HepG2 (cell line): ENCODE data around the gene ATRIP.

Experiments
- EZH2 ChIP-seq: conservative IDR thresholded peaks from 2 replicates; pipeline ENCODE4 v1.6.1; 2012; ENCODE audit warnings: mild to moderate bottlenecking, low read depth, low read length, moderate library complexity
- FOXA3 ChIP-seq: IDR thresholded peaks from 2 replicates; pipeline ENCODE4 v1.6.1; 2016; ENCODE audit warnings: missing genetic modification reagents, missing compliant biosample characterization
- GLI4 ChIP-seq: sonication (generic); formaldehyde crosslinking; IDR thresholded peaks from 2 replicates; pipeline ENCODE4 v1.5.1; 2020; ENCODE audit warnings: missing genetic modification reagents, mild to moderate bottlenecking, moderate library complexity, borderline replicate concordance
- HDAC2 ChIP-seq: sonication (generic); formaldehyde crosslinking; IDR thresholded peaks from 2 replicates; pipeline ENCODE4 v1.4.0; 2020; ENCODE audit warnings: missing genetic modification reagents
- KLF9 ChIP-seq: IDR thresholded peaks from 2 replicates; pipeline ENCODE4 v1.6.1; 2016; ENCODE audit warnings: low read depth
- MXI1 ChIP-seq: IDR thresholded peaks from 3 replicates; pipeline ENCODE4 v1.6.1; 2012; ENCODE audit warnings: low read depth, low read length, inconsistent platforms, borderline replicate concordance
- POLR2AphosphoS5 ChIP-seq: IDR thresholded peaks from 2 replicates; pipeline ENCODE4 v1.6.1; 2012; ENCODE audit warnings: low read depth, low read length
- PRPF4 ChIP-seq: fragments of 200-400 bp; formaldehyde crosslinking; IDR thresholded peaks from 2 replicates; pipeline ENCODE4 v1.6.1; 2016; ENCODE audit warnings: low read length, low read depth; ENCODE audit not compliant: poor library complexity, severe bottlenecking
- SOX6 ChIP-seq, 2 experiments: fragments of 450-650 bp in 1 of 2; sonication (generic) in 1 of 2; formaldehyde crosslinking in 1 of 2; IDR thresholded peaks; 2 replicates each; pipeline versions ENCODE4 v1.4.0 to v1.6.1; 2017 to 2020; ENCODE audit warnings: antibody characterized with exemption in 1 of 2, mild to moderate bottlenecking in 1 of 2, missing genetic modification reagents in 1 of 2
- SP1 ChIP-seq, 2 experiments: fragments of 450-650 bp in 1 of 2; sonication (generic) in 1 of 2; formaldehyde crosslinking in 1 of 2; IDR thresholded peaks; 2 replicates each; pipeline versions ENCODE4 v1.4.0 to v1.6.1; 2016 to 2020; ENCODE audit warnings: missing genetic modification reagents in 1 of 2
- ZNF292 ChIP-seq: sonication (generic); formaldehyde crosslinking; IDR thresholded peaks from 2 replicates; pipeline ENCODE4 v1.8.1; 2022; ENCODE audit warnings: mild to moderate bottlenecking, low read depth, missing genetic modification reagents, borderline replicate concordance
- ZNF563 ChIP-seq: sonication (generic); formaldehyde crosslinking; IDR thresholded peaks from 2 replicates; pipeline ENCODE4 v1.8.0; 2022; ENCODE audit warnings: mild to moderate bottlenecking, moderate library complexity, missing genetic modification reagents
- TF ChIP-seq, protein P1 (sequence below): sonication (generic); formaldehyde crosslinking; IDR thresholded peaks from 2 replicates; pipeline ENCODE4 v1.5.0; 2020; ENCODE audit warnings: mild to moderate bottlenecking, missing genetic modification reagents, moderate library complexity
- TF ChIP-seq, protein P2 (sequence below): sonication (generic); formaldehyde crosslinking; IDR thresholded peaks from 2 replicates; pipeline ENCODE4 v1.4.0; 2020; ENCODE audit warnings: missing genetic modification reagents

- TF ChIP-seq, protein P1, sequence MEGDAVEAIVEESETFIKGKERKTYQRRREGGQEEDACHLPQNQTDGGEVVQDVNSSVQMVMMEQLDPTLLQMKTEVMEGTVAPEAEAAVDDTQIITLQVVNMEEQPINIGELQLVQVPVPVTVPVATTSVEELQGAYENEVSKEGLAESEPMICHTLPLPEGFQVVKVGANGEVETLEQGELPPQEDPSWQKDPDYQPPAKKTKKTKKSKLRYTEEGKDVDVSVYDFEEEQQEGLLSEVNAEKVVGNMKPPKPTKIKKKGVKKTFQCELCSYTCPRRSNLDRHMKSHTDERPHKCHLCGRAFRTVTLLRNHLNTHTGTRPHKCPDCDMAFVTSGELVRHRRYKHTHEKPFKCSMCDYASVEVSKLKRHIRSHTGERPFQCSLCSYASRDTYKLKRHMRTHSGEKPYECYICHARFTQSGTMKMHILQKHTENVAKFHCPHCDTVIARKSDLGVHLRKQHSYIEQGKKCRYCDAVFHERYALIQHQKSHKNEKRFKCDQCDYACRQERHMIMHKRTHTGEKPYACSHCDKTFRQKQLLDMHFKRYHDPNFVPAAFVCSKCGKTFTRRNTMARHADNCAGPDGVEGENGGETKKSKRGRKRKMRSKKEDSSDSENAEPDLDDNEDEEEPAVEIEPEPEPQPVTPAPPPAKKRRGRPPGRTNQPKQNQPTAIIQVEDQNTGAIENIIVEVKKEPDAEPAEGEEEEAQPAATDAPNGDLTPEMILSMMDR: no peak
- no peak for TF ChIP-seq KLF9 (CRISPR knock-in tag)
- no peak for TF ChIP-seq SOX6 (IDR thresholded peaks at IDR 0.05)
- TF ChIP-seq SOX6 (CRISPR knock-in tag; IDR thresholded peaks at IDR 0.05): no peak
- TF ChIP-seq POLR2AphosphoS5: no peak
- TF ChIP-seq ZNF292 (CRISPR knock-in tag): no peak
- no peak for TF ChIP-seq GLI4 (CRISPR knock-in tag)
- TF ChIP-seq MXI1: no peak
- no peak for TF ChIP-seq SP1 (IDR thresholded peaks at IDR 0.05)
- no peak for TF ChIP-seq SP1 (CRISPR knock-in tag; IDR thresholded peaks at IDR 0.05)
- TF ChIP-seq HDAC2 (CRISPR knock-in tag): no peak
- no peak for TF ChIP-seq ZNF563 (CRISPR knock-in tag)
- TF ChIP-seq, protein P2, sequence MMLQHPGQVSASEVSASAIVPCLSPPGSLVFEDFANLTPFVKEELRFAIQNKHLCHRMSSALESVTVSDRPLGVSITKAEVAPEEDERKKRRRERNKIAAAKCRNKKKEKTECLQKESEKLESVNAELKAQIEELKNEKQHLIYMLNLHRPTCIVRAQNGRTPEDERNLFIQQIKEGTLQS (CRISPR knock-in tag): no peak
- no peak for TF ChIP-seq FOXA3 (CRISPR knock-in tag)
- TF ChIP-seq EZH2: no peak
- TF ChIP-seq PRPF4: no peak
Measured at GRCh38 chr3:48404440-48405342, 41.8 kb upstream of the ATRIP start.
